Fibroblast of skin of right quadriceps (primary cell): ENCODE results near the gene USP22.

ENCODE experiments used
- DNase-seq: peaks from one replicate; pipeline ENCODE4 v3.0.0-alpha.2; 2013

USP22 gene

GRCh38 chr17:21046216-21046615 is 3.4 kb upstream of the USP22 start:
- DNase-seq = no peak

GRCh38 chr17:21044971-21045370 is 2.2 kb upstream of the USP22 start:
- no peak for DNase-seq

DNA sequence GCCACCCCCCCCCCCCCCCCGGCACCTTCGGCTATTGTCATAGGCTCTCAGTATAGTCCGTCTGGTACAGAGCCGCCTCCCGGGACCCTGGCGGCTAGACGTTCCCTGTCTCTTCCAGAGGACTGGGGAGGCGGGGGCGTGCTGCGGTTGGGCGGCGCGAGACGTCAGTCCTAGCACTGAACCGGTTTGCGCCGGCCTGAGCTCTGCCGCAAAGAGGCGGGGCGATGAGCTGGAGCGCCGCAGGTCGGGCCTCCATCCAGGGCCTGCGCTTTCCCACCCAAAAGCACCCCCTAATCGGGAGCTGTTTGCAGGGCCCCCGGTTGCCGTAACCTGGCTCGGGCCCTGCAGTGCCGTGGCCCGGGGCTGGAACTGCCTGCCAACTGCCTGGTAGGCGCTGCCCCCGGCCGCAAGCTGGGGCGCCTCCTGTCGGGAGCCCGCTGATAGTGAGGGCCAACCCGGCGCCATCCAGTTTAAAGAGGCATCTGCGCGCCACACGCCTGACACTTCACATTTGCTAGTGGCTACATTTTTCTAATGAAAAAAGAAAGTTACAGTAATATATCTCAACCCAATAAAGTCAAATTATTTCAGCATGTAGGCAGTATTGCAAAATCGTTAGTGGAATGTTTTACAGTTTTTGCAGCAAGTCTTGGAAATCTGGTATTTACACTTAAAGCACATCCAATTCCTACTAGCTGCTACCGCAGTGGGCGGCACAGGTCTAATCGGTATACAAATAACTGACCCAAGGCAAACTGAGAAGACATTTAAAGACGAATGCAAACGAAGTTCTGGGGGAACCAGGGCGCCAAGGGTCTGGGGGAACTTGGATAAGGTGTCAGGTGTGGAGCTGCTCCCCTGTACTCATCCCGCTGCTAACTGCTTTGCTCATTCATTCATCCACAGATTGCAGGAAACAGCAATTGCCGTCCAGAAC is 753 bp upstream of the USP22 start:
- DNase-seq = peak; percentile 99

GRCh38 chr17:21041741-21042457 is 912 bp downstream of the USP22 start:
- DNase-seq = peak; percentile 86

DNA sequence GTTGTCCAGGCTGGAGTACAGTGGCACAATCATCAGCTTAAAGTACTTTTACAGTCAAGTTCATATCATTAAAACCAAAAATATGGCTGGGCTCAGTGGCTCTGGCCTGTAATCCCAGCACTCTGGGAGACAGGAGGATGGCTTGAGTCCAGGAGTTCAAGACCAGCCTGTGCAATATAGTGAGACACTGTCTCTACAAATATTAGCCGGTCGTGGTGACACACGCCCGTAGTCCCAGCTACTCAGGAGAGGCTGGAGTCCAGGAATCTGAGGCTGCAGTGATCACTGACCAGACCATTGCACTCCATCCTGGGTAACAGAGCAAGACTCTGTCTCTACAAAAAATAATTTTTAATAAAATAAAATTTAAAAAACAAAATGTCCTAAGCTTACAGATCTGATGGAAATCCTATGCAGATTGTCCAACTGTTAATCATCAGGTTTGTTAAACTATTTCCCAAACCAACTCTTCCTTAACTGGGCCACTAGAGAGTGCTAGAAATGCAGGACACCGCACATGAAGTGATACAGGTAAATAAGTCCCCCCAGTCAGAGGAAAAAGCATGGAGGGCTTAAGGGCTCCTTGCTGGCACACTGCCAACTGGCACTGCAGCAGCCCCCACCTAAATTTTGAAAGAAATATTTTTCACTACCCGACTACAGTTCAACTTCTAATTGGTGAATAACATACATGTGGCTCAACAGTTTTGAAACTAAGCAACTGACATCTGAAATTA is 2.8 kb downstream of the USP22 start:
- DNase-seq = peak; percentile 64

GRCh38 chr17:21037117-21037803 is 5.6 kb downstream of the USP22 start:
- no peak for DNase-seq

DNA sequence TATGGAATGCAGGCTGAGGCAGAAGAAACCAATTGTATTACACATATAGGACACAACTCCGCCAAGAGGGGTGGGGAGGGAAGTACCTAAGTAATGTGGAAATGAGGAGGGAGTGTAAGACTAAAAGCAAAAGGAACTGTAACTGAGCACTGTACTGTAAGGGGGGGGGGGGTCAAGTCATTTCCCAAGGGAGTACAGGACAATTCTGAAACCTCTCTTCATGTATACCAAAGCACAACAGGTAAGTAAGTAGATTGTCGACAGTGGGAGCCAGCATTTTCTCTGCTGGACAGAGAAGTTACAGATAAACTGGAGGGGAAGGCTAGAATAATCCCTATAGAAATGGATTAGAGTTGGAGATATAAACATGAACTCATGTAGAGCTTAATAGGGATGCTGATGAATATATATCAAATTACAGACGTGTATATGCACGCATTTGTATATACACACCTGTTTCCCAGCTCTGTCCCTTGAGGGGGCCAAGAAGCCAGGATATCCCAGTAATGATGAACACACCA is 6.4 kb downstream of the USP22 start:
- DNase-seq = peak; percentile 39

- no peak for DNase-seq
Observed at GRCh38 chr17:21035406-21035805, 7.4 kb downstream of the USP22 start.

DNA sequence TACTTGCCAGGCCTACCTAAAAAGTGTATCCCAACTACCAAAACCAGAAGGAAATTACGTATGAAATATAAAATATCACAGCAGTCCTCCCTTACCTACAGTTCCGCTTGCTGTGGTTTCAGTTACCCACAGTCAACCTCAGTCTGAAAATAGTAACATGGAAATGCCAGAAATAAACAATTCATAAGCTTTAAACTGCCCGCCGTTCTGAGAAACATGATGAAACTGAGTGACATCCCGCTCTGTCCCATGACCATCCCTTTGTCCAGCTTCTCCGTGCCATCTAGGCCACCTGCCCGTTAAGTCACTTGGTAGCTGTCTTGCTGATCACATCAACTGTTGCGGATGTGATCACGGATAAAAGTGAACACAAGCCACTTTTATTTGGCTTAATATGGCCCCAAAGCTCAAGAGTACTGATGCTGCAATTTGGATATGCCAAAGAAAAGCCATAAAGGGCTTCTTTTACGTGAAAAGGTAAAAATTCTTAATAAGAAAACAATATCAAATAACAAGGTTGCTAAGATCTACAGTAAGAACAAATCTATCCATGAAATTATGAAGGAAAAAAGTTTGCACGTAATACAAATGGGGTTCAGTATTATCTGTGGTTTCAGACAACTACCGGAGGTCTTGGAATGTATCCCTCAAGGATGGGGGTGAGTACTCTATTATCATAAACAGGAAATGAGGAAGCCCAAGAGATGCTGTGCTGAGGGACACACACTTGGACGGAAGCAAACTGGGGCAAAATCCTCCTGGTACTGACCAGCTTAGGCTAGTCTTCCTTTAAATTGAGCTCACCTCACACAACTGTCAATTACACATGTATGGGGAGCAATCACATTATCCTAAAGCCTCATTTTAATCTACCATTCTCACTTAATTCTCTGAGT is 8.2 kb downstream of the USP22 start:
- DNase-seq = no peak

- DNase-seq = peak; percentile 31
Observed at GRCh38 chr17:21033350-21033749, 9.5 kb downstream of the USP22 start.

DNA sequence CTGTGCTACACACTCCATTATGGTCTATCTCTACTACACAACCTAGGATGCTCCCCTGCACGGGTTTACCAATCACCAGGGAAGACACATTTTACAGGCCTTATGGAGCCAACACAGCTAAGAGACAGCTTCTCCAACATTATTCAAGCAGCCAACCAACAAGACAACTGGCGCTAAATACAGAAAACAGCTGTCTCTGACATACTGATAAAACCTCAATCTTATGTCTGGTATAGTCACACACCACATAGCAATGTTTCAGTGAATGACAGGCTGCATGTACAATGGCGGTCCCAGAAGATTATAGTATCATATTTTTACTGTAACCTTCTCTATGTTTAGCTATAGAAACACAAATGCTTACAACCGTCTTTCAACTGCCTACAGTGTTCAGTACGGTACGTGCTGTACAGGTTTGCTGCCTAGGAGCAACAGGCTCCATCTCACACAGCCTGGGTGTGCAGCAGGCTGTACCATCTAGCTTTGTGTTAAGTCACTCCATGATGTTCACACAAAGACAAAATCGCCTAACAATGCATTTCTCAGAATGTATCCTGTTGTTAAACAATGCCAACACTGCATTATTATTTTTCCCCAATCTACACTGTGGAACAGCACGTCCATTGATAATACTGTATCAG is 10.9 kb downstream of the USP22 start:
- DNase-seq = no peak

GRCh38 chr17:21030375-21030774 is 12.4 kb downstream of the USP22 start:
- DNase-seq = no peak

GRCh38 chr17:21029515-21029914 is 13.3 kb downstream of the USP22 start:
- DNase-seq = no peak

DNA sequence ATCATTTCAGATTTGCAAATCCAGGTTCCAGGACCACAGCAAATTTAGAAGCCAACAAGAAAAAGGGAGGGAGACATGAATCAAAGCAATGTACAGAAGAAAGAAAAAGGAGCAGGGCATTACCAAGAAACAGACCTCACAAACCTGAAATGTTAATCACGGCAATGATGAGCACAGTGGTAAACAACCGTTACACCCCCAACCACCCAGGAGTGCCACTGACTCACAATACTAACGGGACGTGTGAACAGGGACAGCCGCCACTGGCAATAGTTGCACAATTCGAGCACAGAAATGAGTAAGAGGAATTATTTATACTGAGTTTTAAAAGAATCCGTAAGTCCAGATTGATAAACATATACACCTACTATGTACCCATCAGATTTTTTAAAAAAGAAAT is 13.8 kb downstream of the USP22 start:
- DNase-seq = peak; percentile 81

- DNase-seq = no peak
Observed at GRCh38 chr17:21028192-21028591, 14.6 kb downstream of the USP22 start.

DNA sequence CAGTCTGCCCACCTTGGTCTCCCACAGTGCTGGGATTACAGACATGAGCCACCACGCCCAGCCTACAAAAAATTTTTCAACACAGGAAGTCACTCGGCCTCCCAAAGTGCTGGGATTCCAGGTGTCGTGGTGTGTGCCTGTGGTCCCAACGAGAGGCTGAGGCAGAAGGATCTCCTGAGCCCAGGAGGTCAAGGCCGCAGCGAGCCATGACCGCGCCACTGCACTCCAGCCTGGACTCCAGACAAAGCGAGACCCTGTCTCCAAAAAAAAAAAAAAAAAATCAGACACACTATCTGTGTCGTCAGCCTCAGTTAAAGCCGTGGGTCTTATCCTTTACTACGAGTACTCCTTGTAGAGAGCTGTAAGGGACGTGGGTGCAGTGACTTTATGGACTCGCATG is 15.8 kb downstream of the USP22 start:
- DNase-seq = no peak

DNA sequence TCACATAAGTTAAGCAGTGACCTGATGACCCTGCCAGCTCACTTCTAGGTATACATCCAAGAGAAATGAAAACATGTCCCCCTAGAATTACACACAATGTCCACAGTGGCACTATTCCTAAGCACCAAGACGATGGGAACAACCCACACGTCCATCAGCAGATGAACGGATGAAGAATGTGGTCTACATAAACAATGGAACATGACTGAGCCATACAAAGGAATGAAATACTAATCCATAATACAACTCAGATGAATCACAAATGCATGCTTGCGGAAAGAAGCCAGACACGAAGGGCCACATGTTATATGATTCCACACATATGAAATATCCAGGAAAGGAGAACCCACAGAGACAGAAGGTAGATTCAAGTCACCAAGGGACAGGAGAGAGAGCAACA is 17.4 kb downstream of the USP22 start:
- DNase-seq = peak; percentile 76

DNA sequence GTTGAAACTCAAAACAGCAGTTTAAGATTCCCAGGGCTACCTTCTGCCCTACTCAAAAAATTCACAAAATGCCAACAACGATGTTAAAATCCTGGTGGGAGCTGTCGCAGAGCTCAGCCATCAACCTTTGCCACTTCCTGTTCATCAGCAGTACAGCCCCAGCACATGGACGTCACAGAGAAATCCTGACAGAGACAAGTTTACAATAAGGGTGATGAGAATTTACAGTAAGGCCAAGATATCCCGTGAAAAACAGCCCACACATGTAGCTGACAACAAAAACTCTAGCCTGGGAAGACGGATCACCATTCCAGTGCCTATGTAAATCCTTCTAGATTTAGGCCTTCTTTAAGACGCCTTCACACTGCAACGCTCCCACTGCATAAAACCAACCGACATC is 18.8 kb downstream of the USP22 start:
- DNase-seq = no peak

GRCh38 chr17:21021208-21021803 is 21.5 kb downstream of the USP22 start:
- DNase-seq = no peak

DNA sequence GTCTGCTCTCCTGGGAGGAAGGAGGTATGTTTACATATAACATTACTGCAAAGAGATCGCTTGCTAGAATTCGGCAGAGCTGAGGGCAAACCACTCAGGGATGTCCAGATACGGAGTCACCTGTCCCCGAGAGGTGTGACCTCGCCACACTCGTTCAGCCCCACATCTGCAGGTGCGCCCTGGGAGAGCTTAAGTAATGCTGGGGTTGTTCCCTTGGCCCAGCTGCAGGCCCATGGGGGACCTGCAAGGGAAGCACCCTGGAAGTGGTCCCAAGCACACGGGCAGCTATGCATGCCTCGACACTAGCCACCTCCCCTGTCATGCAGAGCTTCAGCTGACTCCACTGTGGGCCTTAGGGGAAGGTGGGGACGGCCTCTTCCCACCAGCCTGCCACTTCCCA is 22.2 kb downstream of the USP22 start:
- DNase-seq = no peak
